ENCODE data around the gene GNAI1. TPM values are rescaled to one million over a fixed set of nuclear protein-coding genes. Genes with fewer than 3 reads are reported as not detected.
A peak's percentile ranks its signal among the peaks of the same experiment; 100 is the strongest.

The GNAI1 gene
- total RNA-seq, 1 donor, result 25.8 TPM

DNA sequence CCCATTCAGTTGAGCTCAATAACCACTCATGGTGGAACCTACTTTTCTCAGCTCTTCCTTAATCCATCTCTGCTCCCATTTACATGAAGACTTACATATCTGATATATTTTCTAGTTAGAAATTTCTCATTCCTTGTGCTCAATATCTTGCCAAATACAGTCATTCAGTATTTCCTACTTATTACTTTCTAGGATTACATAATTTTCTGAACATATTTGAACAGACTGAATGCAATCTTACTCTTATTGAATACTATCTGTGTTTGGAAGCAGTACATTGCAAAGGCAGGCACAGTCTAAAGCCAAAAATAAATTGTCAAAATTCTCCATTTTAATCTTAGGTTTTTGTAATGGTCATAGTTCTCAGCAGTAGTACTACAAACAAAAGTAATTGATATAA is 126.0 kb downstream of the GNAI1 start:
- no peak for TF ChIP-seq CTCF (IDR thresholded peaks at IDR 0.05; ENCODE audit: insufficient read depth, low read length)
- DNase-seq (ENCODE audit: low read depth), result no peak
- no peak overlapping the region for H3K4me3 ChIP-seq (ENCODE audit: low read depth, low read length)

DNA sequence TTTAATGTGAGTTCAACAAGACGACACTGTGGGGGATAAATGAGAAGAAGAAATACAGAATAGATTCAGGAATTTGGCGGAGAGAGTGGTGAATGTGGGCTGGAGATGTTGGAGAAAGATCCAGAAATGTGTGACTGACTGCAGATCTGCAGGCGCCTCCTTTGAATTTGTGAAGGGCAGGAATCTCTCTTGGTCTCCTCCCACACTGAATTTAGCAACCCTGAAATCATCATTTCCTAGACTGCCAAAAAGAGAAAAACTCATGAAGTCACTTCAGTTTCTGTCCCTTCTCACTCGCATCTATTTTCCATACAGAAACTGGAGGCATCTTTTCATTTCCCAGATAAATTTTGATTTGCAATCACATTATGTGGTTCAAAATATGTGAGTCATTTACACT is 128.7 kb downstream of the GNAI1 start:
- H3K4me3 ChIP-seq (ENCODE audit: low read depth, low read length), result no peak overlapping the region
- TF ChIP-seq CTCF (IDR thresholded peaks at IDR 0.05; ENCODE audit: insufficient read depth, low read length), result no peak
- DNase-seq (ENCODE audit: low read depth), result peak; percentile 44

GRCh38 chr7:80263821-80264220 is 129.2 kb downstream of the GNAI1 start:
- no peak overlapping the region for H3K4me3 ChIP-seq (ENCODE audit: low read depth, low read length)
- DNase-seq (ENCODE audit: low read depth), result peak; percentile 8
- no peak for TF ChIP-seq CTCF (IDR thresholded peaks at IDR 0.05; ENCODE audit: insufficient read depth, low read length)

- DNase-seq (ENCODE audit: low read depth), result no peak
- H3K4me3 ChIP-seq (ENCODE audit: low read depth, low read length), result no peak overlapping the region
- no peak for TF ChIP-seq CTCF (IDR thresholded peaks at IDR 0.05; ENCODE audit: insufficient read depth, low read length)
These were observed 130.3 kb downstream of the GNAI1 start for GRCh38 chr7:80264769-80265495.

DNA sequence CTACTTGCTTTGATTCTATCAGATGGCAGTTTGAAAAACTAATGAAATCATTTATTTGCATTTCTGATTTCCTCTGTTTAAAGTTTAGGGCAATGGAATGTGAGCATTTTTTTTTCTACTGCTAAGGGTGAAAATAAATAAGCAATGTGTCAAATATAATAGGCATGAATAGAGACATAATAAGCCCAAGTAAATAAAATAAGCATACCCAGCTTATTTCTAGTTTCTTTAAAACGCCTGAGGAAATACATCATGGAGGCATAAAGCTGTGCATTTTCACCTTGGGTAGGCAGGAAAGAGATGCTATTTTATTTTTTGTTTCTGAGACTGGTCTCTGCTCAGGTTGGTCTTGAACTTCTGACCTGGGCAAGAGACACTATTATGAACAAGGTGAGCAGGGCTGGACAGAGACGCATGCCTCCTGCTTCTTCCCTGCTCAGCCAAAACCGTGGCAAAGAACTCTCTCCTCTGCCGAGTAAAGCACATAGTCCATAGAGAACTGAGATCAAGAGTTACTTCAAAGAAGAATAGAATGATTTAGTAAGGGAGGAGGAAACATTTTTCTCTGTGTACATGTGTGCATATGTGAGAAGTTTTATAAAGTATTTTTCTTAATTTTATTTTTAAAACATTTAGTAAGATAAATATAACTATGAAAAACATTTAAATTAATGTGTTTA is 138.1 kb downstream of the GNAI1 start:
- TF ChIP-seq CTCF (IDR thresholded peaks at IDR 0.05; ENCODE audit: insufficient read depth, low read length), result no peak
- no peak for DNase-seq (ENCODE audit: low read depth)
- H3K4me3 ChIP-seq (ENCODE audit: low read depth, low read length), result no peak overlapping the region

GRCh38 chr7:80273327-80273726 is 138.7 kb downstream of the GNAI1 start:
- peak; percentile 11 for DNase-seq (ENCODE audit: low read depth)
- no peak overlapping the region for H3K4me3 ChIP-seq (ENCODE audit: low read depth, low read length)
- TF ChIP-seq CTCF (IDR thresholded peaks at IDR 0.05; ENCODE audit: insufficient read depth, low read length), result no peak

Data from fibroblast of the aortic adventitia (primary cell).